Liver (tissue), 9 donors: ENCODE data around the gene PERCC1. TPM values are rescaled to one million over a fixed set of nuclear protein-coding genes. Genes with fewer than 3 reads are reported as not detected.

Source experiments
- DNase-seq: peaks from one replicate; pipeline ENCODE4 v3.0.0-alpha.2; 2017; ENCODE audit warnings: low spot score
- H3K27ac ChIP-seq, 2 donors: one replicate each; pipeline ENCODE4 v1.7.0; 2013; ENCODE audit warnings: inconsistent platforms in 2 of 2, low read length in 2 of 2, control low read depth in 1 of 2, low read depth in 1 of 2, mild to moderate bottlenecking in 1 of 2
- H3K27me3 ChIP-seq, 4 donors: one replicate each; pipeline versions ENCODE4 v1.6.1 to v1.7.0; 2013; ENCODE audit warnings: low read length in 3 of 4, inconsistent platforms in 1 of 4, mild to moderate bottlenecking in 1 of 4, moderate library complexity in 1 of 4; ENCODE audit not compliant: control insufficient read depth in 4 of 4, insufficient read depth in 4 of 4
- H3K36me3 ChIP-seq, 4 donors: one replicate each; pipeline versions ENCODE4 v1.6.1 to v1.7.0; 2013; ENCODE audit warnings: low read length in 3 of 4, mild to moderate bottlenecking in 3 of 4, low read depth in 1 of 4, moderate library complexity in 1 of 4; ENCODE audit not compliant: control insufficient read depth in 4 of 4, insufficient read depth in 3 of 4
- H3K4me1 ChIP-seq, 4 donors: one replicate each; pipeline versions ENCODE4 v1.6.1 to v1.7.0; 2013; ENCODE audit warnings: low read length in 3 of 4, mild to moderate bottlenecking in 3 of 4, moderate library complexity in 1 of 4; ENCODE audit not compliant: control insufficient read depth in 4 of 4, insufficient read depth in 4 of 4
- H3K4me3 ChIP-seq, 3 donors: one replicate each; pipeline versions ENCODE4 v1.6.1 to v1.7.0; 2013; ENCODE audit warnings: low read length in 3 of 3, control low read depth in 1 of 3, low read depth in 1 of 3, mild to moderate bottlenecking in 1 of 3
- H3K9ac ChIP-seq, 2 donors: one replicate each; pipeline ENCODE4 v1.7.0; 2013; ENCODE audit warnings: low read length in 2 of 2, mild to moderate bottlenecking in 2 of 2, moderate library complexity in 2 of 2, control low read depth in 1 of 2, low read depth in 1 of 2
- H3K9me3 ChIP-seq, 4 donors: one replicate each; pipeline versions ENCODE4 v1.6.1 to v1.7.0; 2013; ENCODE audit warnings: low read length in 3 of 4; ENCODE audit not compliant: control insufficient read depth in 4 of 4
- ATF3 ChIP-seq: IDR thresholded peaks from 2 replicates; pipeline ENCODE4 v1.6.1; 2016; ENCODE audit warnings: antibody characterized with exemption
- EGR1 ChIP-seq, 2 donors: IDR thresholded peaks; 2 replicates each; pipeline ENCODE4 v1.6.1; 2016 to 2018; ENCODE audit warnings: antibody characterized with exemption in 2 of 2, low read depth in 2 of 2
- FOXA1 ChIP-seq: IDR thresholded peaks from 2 replicates; pipeline ENCODE4 v1.6.1; 2016; ENCODE audit warnings: antibody characterized with exemption
- FOXA2 ChIP-seq: IDR thresholded peaks from 2 replicates; pipeline ENCODE4 v1.6.1; 2016; ENCODE audit warnings: antibody characterized with exemption
- GABPA ChIP-seq, 2 donors: IDR thresholded peaks in 1 of 2; conservative IDR thresholded peaks in 1 of 2; 2 replicates each; pipeline ENCODE4 v1.6.1; 2016; ENCODE audit warnings: antibody characterized with exemption in 2 of 2, mild to moderate bottlenecking in 1 of 2, moderate library complexity in 1 of 2
- HNF4A ChIP-seq, 2 donors: conservative IDR thresholded peaks; 2 replicates each; pipeline ENCODE4 v1.6.1; 2016; ENCODE audit warnings: antibody characterized with exemption in 2 of 2, mild to moderate bottlenecking in 2 of 2
- HNF4G ChIP-seq: IDR thresholded peaks from 2 replicates; pipeline ENCODE4 v1.6.1; 2016; ENCODE audit warnings: antibody characterized with exemption
- JUND ChIP-seq, 2 donors: IDR thresholded peaks; 2 replicates each; pipeline ENCODE4 v1.6.1; 2016; ENCODE audit warnings: antibody characterized with exemption in 2 of 2
- MAX ChIP-seq: IDR thresholded peaks from 2 replicates; pipeline ENCODE4 v1.6.1; 2016; ENCODE audit warnings: antibody characterized with exemption
- NR2F2 ChIP-seq: IDR thresholded peaks from 2 replicates; pipeline ENCODE4 v1.6.1; 2016; ENCODE audit warnings: antibody characterized with exemption
- RAD21 ChIP-seq, 2 donors: IDR thresholded peaks; 2 replicates each; pipeline ENCODE4 v1.6.1; 2016; ENCODE audit warnings: antibody characterized with exemption in 2 of 2, mild to moderate bottlenecking in 2 of 2
- RXRA ChIP-seq, 2 donors: IDR thresholded peaks; 2 replicates each; pipeline ENCODE4 v1.6.1; 2017 to 2018; ENCODE audit warnings: antibody characterized with exemption in 2 of 2, mild to moderate bottlenecking in 1 of 2
- SP1 ChIP-seq: IDR thresholded peaks from 2 replicates; pipeline ENCODE4 v1.6.1; 2018; ENCODE audit warnings: antibody characterized with exemption, mild to moderate bottlenecking
- TAF1 ChIP-seq: conservative IDR thresholded peaks from 2 replicates; pipeline ENCODE4 v1.6.1; 2016; ENCODE audit warnings: antibody characterized with exemption, mild to moderate bottlenecking
- YY1 ChIP-seq: IDR thresholded peaks from 2 replicates; pipeline ENCODE4 v1.6.1; 2016; ENCODE audit warnings: antibody characterized with exemption, mild to moderate bottlenecking
- ZBTB33 ChIP-seq: IDR thresholded peaks from 2 replicates; pipeline ENCODE4 v1.6.1; 2016; ENCODE audit warnings: antibody characterized with exemption
- WGBS: extraction: QIAGEN DNeasy Blood & Tissue Kit; methylation state at CpG from one replicate; pipeline ENCODE4 v1.1.7; 2013; 5-methylcytosine and 5-hydroxymethylcytosine counted together
- polyA plus RNA-seq, 2 donors: library from polyadenylated mRNA; stranded (reverse) in 1 of 2; unstranded in 1 of 2; fragments of 200-250 nt in 1 of 2; fragments of >200 nt in 1 of 2; fragmentation: Nextera tagmentation in 1 of 2; extraction: Ambion mirVana in 1 of 2; gene quantifications; one replicate each; pipeline versions ENCODE4 v1.2.1 to v1.2.3, GENCODE V29; 2013 to 2015
- total RNA-seq, 2 donors: library from RNA; depleted of rRNA; stranded (reverse); fragments of >200 nt; gene quantifications; one replicate each; pipeline ENCODE4 v1.2.3, GENCODE V29; 2014
- TF ChIP-seq, protein P1 (sequence below): fragments of 150-350 bp; IDR thresholded peaks from 2 replicates; pipeline ENCODE4 v1.5.1; 2017; ENCODE audit warnings: improper control_type of control experiment, low read depth, low read length; ENCODE audit not compliant: missing input control
- TF ChIP-seq, protein P2 (sequence below): IDR thresholded peaks from 2 replicates; pipeline ENCODE4 v1.6.1; 2016; ENCODE audit warnings: antibody characterized with exemption, mild to moderate bottlenecking
- donor health status: healthy.
- donor health status: healthy.
- donor health status: healthy.
- donor health status: healthy.
- donor health status: healthy.

PERCC1 gene
- total and polyA plus RNA-seq, 4 donors, result 0.50 to 4.7 TPM; not detected in 2

GRCh38 chr16:1390239-1390779, 40.6 kb upstream of the PERCC1 start (continued):
- TF ChIP-seq, protein P1, sequence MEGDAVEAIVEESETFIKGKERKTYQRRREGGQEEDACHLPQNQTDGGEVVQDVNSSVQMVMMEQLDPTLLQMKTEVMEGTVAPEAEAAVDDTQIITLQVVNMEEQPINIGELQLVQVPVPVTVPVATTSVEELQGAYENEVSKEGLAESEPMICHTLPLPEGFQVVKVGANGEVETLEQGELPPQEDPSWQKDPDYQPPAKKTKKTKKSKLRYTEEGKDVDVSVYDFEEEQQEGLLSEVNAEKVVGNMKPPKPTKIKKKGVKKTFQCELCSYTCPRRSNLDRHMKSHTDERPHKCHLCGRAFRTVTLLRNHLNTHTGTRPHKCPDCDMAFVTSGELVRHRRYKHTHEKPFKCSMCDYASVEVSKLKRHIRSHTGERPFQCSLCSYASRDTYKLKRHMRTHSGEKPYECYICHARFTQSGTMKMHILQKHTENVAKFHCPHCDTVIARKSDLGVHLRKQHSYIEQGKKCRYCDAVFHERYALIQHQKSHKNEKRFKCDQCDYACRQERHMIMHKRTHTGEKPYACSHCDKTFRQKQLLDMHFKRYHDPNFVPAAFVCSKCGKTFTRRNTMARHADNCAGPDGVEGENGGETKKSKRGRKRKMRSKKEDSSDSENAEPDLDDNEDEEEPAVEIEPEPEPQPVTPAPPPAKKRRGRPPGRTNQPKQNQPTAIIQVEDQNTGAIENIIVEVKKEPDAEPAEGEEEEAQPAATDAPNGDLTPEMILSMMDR, result no peak
- TF ChIP-seq RAD21 (IDR thresholded peaks at IDR 0.05), result no peak

GRCh38 chr16:1392826-1393225, 38.1 kb upstream of the PERCC1 start:
- no peaks in the 10 kb centered on the region for H3K4me1 ChIP-seq

More at GRCh38 chr16:1392826-1393225, 38.1 kb upstream of the PERCC1 start:
- no peak for DNase-seq
- Histone ChIP-seq H3K27me3 (no peaks in the 10 kb centered on the region), H3K9ac (no peak overlapping the region), H3K27ac (no peak overlapping the region), H3K9me3 (no peaks in the 10 kb centered on the region), H3K36me3 (peaks cover 13 to 54% (median 23%) of the 10 kb centered on the region in 4 donors), H3K4me3 (no peak overlapping the region)
- TF ChIP-seq GABPA (IDR thresholded peaks at IDR 0.05 in 1 of 2, conservative IDR thresholded peaks at IDR 0.05 in 1 of 2), result no peak
- no peak for TF ChIP-seq RXRA (IDR thresholded peaks at IDR 0.05)
- no peak for TF ChIP-seq HNF4G
- no peak for TF ChIP-seq SP1
- no peak for TF ChIP-seq EGR1 (IDR thresholded peaks at IDR 0.05; ENCODE audit: low read depth in 2 of 2)
- TF ChIP-seq ATF3, result no peak
- TF ChIP-seq, protein P1, result no peak
- TF ChIP-seq TAF1, result no peak
- TF ChIP-seq MAX, result no peak
- no peak for TF ChIP-seq RAD21 (IDR thresholded peaks at IDR 0.05)
- TF ChIP-seq, protein P2, sequence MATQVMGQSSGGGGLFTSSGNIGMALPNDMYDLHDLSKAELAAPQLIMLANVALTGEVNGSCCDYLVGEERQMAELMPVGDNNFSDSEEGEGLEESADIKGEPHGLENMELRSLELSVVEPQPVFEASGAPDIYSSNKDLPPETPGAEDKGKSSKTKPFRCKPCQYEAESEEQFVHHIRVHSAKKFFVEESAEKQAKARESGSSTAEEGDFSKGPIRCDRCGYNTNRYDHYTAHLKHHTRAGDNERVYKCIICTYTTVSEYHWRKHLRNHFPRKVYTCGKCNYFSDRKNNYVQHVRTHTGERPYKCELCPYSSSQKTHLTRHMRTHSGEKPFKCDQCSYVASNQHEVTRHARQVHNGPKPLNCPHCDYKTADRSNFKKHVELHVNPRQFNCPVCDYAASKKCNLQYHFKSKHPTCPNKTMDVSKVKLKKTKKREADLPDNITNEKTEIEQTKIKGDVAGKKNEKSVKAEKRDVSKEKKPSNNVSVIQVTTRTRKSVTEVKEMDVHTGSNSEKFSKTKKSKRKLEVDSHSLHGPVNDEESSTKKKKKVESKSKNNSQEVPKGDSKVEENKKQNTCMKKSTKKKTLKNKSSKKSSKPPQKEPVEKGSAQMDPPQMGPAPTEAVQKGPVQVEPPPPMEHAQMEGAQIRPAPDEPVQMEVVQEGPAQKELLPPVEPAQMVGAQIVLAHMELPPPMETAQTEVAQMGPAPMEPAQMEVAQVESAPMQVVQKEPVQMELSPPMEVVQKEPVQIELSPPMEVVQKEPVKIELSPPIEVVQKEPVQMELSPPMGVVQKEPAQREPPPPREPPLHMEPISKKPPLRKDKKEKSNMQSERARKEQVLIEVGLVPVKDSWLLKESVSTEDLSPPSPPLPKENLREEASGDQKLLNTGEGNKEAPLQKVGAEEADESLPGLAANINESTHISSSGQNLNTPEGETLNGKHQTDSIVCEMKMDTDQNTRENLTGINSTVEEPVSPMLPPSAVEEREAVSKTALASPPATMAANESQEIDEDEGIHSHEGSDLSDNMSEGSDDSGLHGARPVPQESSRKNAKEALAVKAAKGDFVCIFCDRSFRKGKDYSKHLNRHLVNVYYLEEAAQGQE, result no peak
- no peak for TF ChIP-seq YY1
- TF ChIP-seq NR2F2, result no peak
- no peak for TF ChIP-seq ZBTB33
- no peak for TF ChIP-seq FOXA2
- TF ChIP-seq HNF4A (conservative IDR thresholded peaks at IDR 0.05), result no peak
- no peak for TF ChIP-seq JUND (IDR thresholded peaks at IDR 0.05)
- TF ChIP-seq FOXA1, result no peak
- 96% methylated on average over 17 of the region's 17 CpGs for WGBS
